RCC 7860 (cell line): ENCODE data around the gene YLPM1.
A peak's percentile ranks its signal among the peaks of the same experiment; 100 is the strongest.
"Not testable (repeated sequence)": the region's sequence is repeated elsewhere in the genome, so short reads cannot be mapped to it uniquely, and the experiment has no call there.

Experiments used
- DNase-seq: peaks from one replicate; pipeline ENCODE4 v3.0.0-alpha.2; 2015; ENCODE audit warnings: low spot score
- FAIRE-seq: peaks from 2 replicates; lab custom pipeline; 2012; peaks lifted over from hg19 to GRCh38; lab: Jason Lieb, UNC

YLPM1 gene

GRCh38 chr14:74762917-74763802, at the start of gene YLPM1:
Gene YLPM1, plus strand, starts transcription at chr14:74763316. Its CDS starts 174 bp downstream, at chr14:74763490.
- peak; percentile 63 for FAIRE-seq
- DNase-seq, result peak; percentile 90

DNA sequence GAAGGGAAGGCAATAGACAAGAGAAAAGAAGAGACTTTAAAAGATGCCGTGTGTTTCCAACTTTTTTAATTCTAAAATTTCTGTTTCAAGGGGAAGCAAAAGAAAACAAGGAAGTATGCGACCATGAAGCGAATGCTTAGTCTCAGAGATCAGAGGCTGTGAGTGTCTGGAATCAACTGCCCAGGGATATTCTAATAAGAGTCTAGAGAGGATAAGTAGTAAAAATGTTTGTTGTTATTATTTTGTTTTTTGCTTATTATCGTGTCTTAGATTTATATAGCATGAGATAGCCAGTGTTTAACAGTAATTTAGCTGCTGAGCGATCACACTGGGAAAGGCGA, 49.8 kb upstream of the YLPM1 start:
- FAIRE-seq, result no peak
- no peak for DNase-seq

DNA sequence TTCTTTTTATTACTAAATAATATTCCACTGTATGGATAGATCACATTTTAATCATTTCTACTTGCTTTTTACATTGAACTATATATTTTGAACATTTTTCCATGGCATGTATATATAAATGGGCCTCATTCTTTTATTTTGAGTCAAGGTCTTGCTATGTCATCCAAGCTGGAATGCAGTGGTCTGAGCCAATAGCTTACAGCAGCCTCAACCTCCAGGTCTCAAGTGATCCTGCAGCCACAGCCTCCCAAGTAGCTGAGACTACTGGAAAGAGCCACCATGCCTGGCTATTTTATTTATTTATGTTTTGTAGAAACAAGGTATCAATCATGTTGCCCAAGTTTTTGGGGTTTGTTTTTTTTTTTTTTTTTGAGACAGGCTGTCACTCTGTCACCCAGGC, 42.6 kb upstream of the YLPM1 start:
- DNase-seq, result no peak
- no peak for FAIRE-seq

- FAIRE-seq (no peak), DNase-seq (no peak)
Observed at GRCh38 chr14:74723134-74723533, 40.0 kb upstream of the YLPM1 start.

- no peak for FAIRE-seq
Observed at GRCh38 chr14:74732387-74732786, 30.7 kb upstream of the YLPM1 start.

DNA sequence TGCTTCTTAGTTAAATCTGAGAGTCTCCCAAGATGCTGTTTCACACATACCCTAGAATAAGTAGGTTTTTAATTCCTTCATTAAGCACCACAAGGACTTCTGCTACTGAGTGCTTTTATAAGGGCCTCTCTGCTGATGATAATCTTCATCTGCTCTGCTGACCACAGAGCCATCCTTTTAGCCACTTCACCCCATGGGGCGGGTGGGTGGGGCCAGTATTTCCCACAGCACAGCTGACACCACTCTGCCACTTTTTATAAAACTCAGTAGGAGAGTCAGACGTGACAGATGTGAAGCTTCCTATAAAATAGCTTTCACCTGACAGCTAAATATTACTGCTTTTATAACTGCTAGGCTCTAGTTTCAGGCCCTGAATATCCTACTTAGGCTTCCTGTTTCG, 29.9 kb upstream of the YLPM1 start:
- no peak for FAIRE-seq
- no peak for DNase-seq

More at GRCh38 chr14:74732387-74732786, 30.7 kb upstream of the YLPM1 start:
- no peak for DNase-seq

DNA sequence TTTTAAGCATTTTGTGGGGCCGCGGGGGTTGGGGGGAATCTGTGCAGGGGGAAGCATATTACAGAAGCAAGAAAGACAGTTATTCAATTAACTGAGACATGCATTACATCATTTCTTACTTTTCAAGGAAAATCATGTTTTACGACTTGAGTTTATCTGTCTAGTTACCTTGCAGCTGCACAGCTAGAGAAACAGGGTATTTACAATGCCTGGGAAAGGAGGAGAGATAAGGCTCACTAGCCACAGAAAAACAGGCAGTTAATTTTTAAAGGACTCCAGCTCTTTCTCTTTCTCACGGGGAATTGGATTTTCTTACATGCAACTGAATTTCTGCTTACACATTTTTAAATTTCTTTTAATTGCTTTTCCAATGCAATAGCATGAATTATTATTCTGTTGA, 28.0 kb upstream of the YLPM1 start:
- DNase-seq, result no peak
- FAIRE-seq, result no peak

GRCh38 chr14:74737753-74738325, 25.3 kb upstream of the YLPM1 start:
- no peak for FAIRE-seq
- DNase-seq, result no peak

GRCh38 chr14:74739293-74740030, 23.7 kb upstream of the YLPM1 start:
- FAIRE-seq, result no peak

GRCh38 chr14:74747237-74747636, 15.9 kb upstream of the YLPM1 start:
- FAIRE-seq (no peak), DNase-seq (no peak)

More at GRCh38 chr14:74739293-74740030, 23.7 kb upstream of the YLPM1 start:
- no peak for DNase-seq

- DNase-seq (no peak), FAIRE-seq (no peak)
Observed at GRCh38 chr14:74754157-74754556, 9.0 kb upstream of the YLPM1 start.

DNA sequence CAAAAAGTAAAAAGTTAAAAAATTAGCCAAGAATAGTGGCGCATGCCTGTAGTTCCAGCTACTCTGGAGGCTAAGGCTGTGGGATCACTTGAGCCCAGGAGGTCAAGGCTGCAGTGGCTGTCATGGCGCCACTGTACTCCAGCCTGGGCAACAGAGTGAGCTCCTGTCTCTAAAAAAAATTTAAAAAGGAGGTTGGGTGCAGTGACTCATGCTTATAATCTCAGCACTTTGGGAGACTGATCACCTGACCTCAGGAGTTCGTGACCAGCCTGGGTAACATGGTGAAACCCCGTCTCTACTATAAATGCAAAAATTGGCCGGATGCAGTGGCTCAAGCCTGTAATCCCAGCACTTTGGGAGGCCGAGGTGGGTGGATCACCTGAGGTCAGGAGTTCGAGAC, 8.2 kb upstream of the YLPM1 start:
- FAIRE-seq (no peak), DNase-seq (no peak)

DNA sequence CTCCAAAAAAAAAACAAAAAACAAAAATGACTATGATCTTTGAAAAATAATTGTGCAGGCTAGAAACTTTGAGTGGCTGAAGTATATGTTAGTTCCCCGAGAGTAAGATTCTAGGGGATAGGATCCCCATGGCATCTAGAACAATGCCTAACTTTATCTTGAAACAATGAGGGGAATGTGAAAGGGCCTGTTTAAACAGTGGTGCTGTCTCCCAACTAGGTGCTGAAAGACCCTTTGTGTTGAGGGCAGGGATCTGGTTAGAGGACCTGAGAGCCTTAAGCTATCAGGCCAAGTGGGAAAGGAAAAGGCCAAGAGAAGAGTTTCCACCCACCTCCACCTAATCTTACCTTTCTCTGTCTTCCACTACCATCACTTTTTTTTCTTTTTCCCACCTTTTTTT, 6.8 kb upstream of the YLPM1 start:
- DNase-seq (no peak), FAIRE-seq (no peak)

- DNase-seq, FAIRE-seq: not testable (repeated sequence)
Observed at GRCh38 chr14:74758505-74758904, 4.6 kb upstream of the YLPM1 start.

DNA sequence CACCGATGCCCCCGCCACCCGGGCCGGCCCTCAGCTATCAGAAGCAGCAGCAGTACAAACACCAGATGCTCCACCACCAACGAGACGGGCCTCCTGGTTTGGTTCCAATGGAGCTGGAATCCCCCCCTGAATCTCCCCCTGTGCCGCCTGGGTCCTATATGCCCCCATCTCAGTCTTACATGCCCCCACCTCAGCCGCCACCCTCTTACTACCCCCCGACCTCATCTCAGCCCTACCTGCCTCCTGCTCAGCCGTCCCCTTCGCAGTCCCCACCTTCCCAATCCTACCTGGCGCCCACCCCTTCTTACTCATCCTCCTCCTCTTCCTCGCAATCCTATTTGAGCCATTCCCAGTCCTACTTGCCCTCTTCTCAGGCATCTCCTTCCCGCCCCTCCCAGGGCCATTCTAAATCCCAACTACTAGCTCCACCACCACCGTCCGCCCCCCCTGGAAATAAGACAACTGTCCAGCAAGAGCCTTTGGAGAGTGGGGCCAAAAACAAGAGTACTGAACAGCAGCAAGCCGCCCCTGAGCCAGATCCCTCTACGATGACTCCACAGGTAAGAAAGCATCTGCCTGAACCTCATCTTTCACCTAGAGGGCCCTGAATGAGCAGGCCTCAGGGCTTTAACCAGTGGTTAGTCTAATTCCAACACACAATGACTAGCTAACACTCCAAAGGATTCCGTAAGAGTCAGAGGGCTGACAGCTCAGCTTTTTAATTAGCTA, 851 bp downstream of the YLPM1 start:
- FAIRE-seq (no peak), DNase-seq (no peak)

- DNase-seq (no peak), FAIRE-seq (no peak)
Observed at GRCh38 chr14:74765721-74766120, 2.6 kb downstream of the YLPM1 start.

- no peak for FAIRE-seq
- DNase-seq, result no peak
Observed at GRCh38 chr14:74771399-74771798, 8.3 kb downstream of the YLPM1 start.

GRCh38 chr14:74784634-74785033, 21.5 kb downstream of the YLPM1 start:
- FAIRE-seq (no peak), DNase-seq (no peak)

GRCh38 chr14:74785056-74785613, 22.0 kb downstream of the YLPM1 start:
- FAIRE-seq (no peak), DNase-seq (no peak)

GRCh38 chr14:74786796-74787315, 23.7 kb downstream of the YLPM1 start:
- DNase-seq, result no peak
- no peak for FAIRE-seq
